ENCODE measurements around the gene HOXA4. TPM values are rescaled to one million over a fixed set of nuclear protein-coding genes. Genes with fewer than 3 reads are reported as not detected.

HOXA4 gene
- total and polyA plus RNA-seq, 10 of the 15 experiments (the other 5 are each of a cell fraction or from before 2014, with no cell fraction given): 0.07 TPM; not detected in 9

GRCh38 chr7:27100694-27101170, 29.8 kb downstream of the HOXA4 start (continued):
- TF ChIP-seq KLF5 (IDR thresholded peaks at IDR 0.05; ENCODE audit: partially characterized antibody) (no peak), ZZZ3 (IDR thresholded peaks at IDR 0.05; ENCODE audit: control insufficient read depth, insufficient read length, low read depth) (no peak), USF2 (IDR thresholded peaks at IDR 0.05; ENCODE audit: borderline replicate concordance, low read depth, low read length) (no peak), JUND (IDR thresholded peaks at IDR 0.05; ENCODE audit: low read depth, low read length) (no peak), ASH2L (IDR thresholded peaks at IDR 0.05; ENCODE audit: borderline replicate concordance, low read depth) (no peak), PAX8 (IDR thresholded peaks at IDR 0.05) (no peak)

- intact Hi-C loops (cut with micrococcal nuclease; ENCODE audit: unreplicated experiment): no loop called here
- no peak overlapping the region for H3K4me2 ChIP-seq (ENCODE audit: control insufficient read depth, insufficient read depth)
- TF ChIP-seq CBFB (IDR thresholded peaks at IDR 0.05; ENCODE audit: low read depth) (no peak), STAT3 (IDR thresholded peaks at IDR 0.05; ENCODE audit: low read depth, low read length) (no peak), YBX1 (IDR thresholded peaks at IDR 0.05) (no peak), NR2C2 (IDR thresholded peaks at IDR 0.05; ENCODE audit: borderline replicate concordance, control insufficient read depth, insufficient read length, low read depth) (no peak), CEBPZ (IDR thresholded peaks at IDR 0.05; ENCODE audit: low read depth, low read length) (no peak), STAT1 (conservative IDR thresholded peaks at IDR 0.05) (no peak), RUNX3 (IDR thresholded peaks at IDR 0.05; ENCODE audit: low read length) (no peak)
- TF ChIP-seq, protein P1, sequence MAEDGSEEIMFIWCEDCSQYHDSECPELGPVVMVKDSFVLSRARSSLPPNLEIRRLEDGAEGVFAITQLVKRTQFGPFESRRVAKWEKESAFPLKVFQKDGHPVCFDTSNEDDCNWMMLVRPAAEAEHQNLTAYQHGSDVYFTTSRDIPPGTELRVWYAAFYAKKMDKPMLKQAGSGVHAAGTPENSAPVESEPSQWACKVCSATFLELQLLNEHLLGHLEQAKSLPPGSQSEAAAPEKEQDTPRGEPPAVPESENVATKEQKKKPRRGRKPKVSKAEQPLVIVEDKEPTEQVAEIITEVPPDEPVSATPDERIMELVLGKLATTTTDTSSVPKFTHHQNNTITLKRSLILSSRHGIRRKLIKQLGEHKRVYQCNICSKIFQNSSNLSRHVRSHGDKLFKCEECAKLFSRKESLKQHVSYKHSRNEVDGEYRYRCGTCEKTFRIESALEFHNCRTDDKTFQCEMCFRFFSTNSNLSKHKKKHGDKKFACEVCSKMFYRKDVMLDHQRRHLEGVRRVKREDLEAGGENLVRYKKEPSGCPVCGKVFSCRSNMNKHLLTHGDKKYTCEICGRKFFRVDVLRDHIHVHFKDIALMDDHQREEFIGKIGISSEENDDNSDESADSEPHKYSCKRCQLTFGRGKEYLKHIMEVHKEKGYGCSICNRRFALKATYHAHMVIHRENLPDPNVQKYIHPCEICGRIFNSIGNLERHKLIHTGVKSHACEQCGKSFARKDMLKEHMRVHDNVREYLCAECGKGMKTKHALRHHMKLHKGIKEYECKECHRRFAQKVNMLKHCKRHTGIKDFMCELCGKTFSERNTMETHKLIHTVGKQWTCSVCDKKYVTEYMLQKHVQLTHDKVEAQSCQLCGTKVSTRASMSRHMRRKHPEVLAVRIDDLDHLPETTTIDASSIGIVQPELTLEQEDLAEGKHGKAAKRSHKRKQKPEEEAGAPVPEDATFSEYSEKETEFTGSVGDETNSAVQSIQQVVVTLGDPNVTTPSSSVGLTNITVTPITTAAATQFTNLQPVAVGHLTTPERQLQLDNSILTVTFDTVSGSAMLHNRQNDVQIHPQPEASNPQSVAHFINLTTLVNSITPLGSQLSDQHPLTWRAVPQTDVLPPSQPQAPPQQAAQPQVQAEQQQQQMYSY (CRISPR knock-in tag; IDR thresholded peaks at IDR 0.05): no peak
Observed at GRCh38 chr7:27099453-27100370, 30.8 kb downstream of the HOXA4 start.

More at GRCh38 chr7:27099453-27100370, 30.8 kb downstream of the HOXA4 start:
- DNase-seq (ENCODE audit: low read depth, low spot score) (no peak), ATAC-seq (no peak), FAIRE-seq (no peak)
- Histone ChIP-seq H2AFZ (ENCODE audit: control insufficient read depth, low read depth, low read length) (no peak overlapping the region), H3K36me3 (ENCODE audit: control insufficient read depth in 2 of 2, insufficient read depth in 2 of 2, low read length in 1 of 2) (no peaks in the 10 kb centered on the region), H3K27ac (ENCODE audit: control insufficient read depth, insufficient read depth) (no peak overlapping the region), H3K9me3 (replicated peaks; ENCODE audit: control insufficient read depth, insufficient read depth, low read length) (no peaks in the 10 kb centered on the region; the same call in 2 of the 3 replicates), H3K27me3 (replicated peaks in 1 of 2; ENCODE audit: control insufficient read depth in 2 of 2, insufficient read depth in 2 of 2, low read length in 1 of 2) (peaks cover 4% of the 10 kb centered on the region in 2 experiments), H3K79me2 (ENCODE audit: control insufficient read depth, insufficient read depth, low read length) (no peaks in the 10 kb centered on the region), H3K4me3 (no peak overlapping the region), H4K20me1 (ENCODE audit: control insufficient read depth, insufficient read depth) (no peaks in the 10 kb centered on the region), H3K4me1 (ENCODE audit: control insufficient read depth, insufficient read depth, low read length) (peaks cover 6% of the 10 kb centered on the region), H3K9ac (ENCODE audit: control insufficient read depth, insufficient read depth, low read length) (no peak overlapping the region)
- ChIA-PET SMC1A (ENCODE audit: uncharacterized antibody, unreplicated experiment) (interaction anchor here (1.0 to 2.4 kb wide), 4 partner anchors 9 to 46 kb away, joined by 3 to 8 read pairs (median 4); no protein-coding TSS in a partner anchor), POLR2A (no interaction called here), CTCF (interaction anchor here (0.6 to 1.5 kb wide), 5 partner anchors 8 to 251 kb away, joined by 3 to 5 read pairs (median 4); no protein-coding TSS in a partner anchor), RAD21 (ENCODE audit: unreplicated experiment) (interaction anchor here (0.7 kb wide), 1 partner anchor 1318 kb away, joined by 3 read pairs; no protein-coding TSS in a partner anchor)
- in situ Hi-C loops (cut with MboI): no loop called here
- BruUV-seq (replicated peaks): TSS peak; percentile 18
- 86% methylated on average over 8 of the region's 8 CpGs for WGBS (ENCODE audit: insufficient coverage, insufficient replicate concordance, low lambda C conversion rate, missing lambda C conversion rate)
